ENCODE results near the gene PITX3. TPM values are rescaled to one million over a fixed set of nuclear protein-coding genes. Genes with fewer than 3 reads are reported as not detected.

The PITX3 gene
- total and polyA plus RNA-seq, 2 donors (not counting 3 experiments of a cell fraction or from before 2014, with no cell fraction given), result not detected

GRCh38 chr10:102264371-102264770, 23.1 kb upstream of the PITX3 start:
- intact Hi-C loops (cut with micrococcal nuclease), result no loop called here
- Histone ChIP-seq H2AFZ (ENCODE audit: low read depth, low read length) (no peak overlapping the region), H3K27me3 (ENCODE audit: control insufficient read depth in 2 of 2, insufficient read depth in 2 of 2, low read length in 2 of 2) (no peaks in the 10 kb centered on the region), H4K20me1 (replicated peaks; ENCODE audit: control insufficient read depth, extremely low read depth, insufficient read depth, low read length) (peaks cover 9% of the 10 kb centered on the region), H3K4me1 (ENCODE audit: control insufficient read depth, extremely low read depth, insufficient read depth, low read length) (peaks cover 7% of the 10 kb centered on the region), H3K79me2 (ENCODE audit: control insufficient read depth, insufficient read depth, low read length) (peaks cover 53% of the 10 kb centered on the region), H3K9me3 (replicated peaks; ENCODE audit: control insufficient read depth, insufficient read depth, low read length) (no peaks in the 10 kb centered on the region), H3K27ac (ENCODE audit: insufficient read depth, low read depth, low read length) (no peak overlapping the region), H3K4me3 (replicated peaks in 1 of 3; ENCODE audit: insufficient read depth in 1 of 3, low read depth in 1 of 3, low read length in 3 of 3) (no peak overlapping the region), H3K9me1 (replicated peaks; ENCODE audit: control insufficient read depth, extremely low read depth, insufficient read depth, low read length) (no peaks in the 10 kb centered on the region), H3K4me2 (ENCODE audit: insufficient read depth, low read length) (no peak overlapping the region), H3K9ac (replicated peaks; ENCODE audit: extremely low read depth, insufficient read depth, low read length) (no peak overlapping the region), H3K36me3 (ENCODE audit: control insufficient read depth in 2 of 2, extremely low read depth in 1 of 2, insufficient read depth in 2 of 2, low read length in 2 of 2) (peaks cover 4 to 8% of the 10 kb centered on the region in 2 experiments)
- ChIA-PET CTCF (interaction anchor here (1.9 to 4.8 kb wide), 2 partner anchors 34 to 79 kb away, joined by 5 to 31 read pairs; no protein-coding TSS in a partner anchor), POLR2A (no interaction called here)
- dilution Hi-C loops (cut with MboI; ENCODE audit: extremely low pct_ligation_motif_present, low sequenced_read_pairs), result no loop called here
- DNase-seq (ENCODE audit: low read depth, low spot score), result no peak
- TF ChIP-seq EZH2 (IDR thresholded peaks at IDR 0.05; ENCODE audit: borderline replicate concordance, low read depth, low read length, severe bottlenecking) (no peak), POLR2A (IDR thresholded peaks at IDR 0.05; ENCODE audit: low read depth, low read length) (no peak)
- BruUV-seq (replicated peaks), result no TSS peak
- FAIRE-seq, result no peak

- Histone ChIP-seq H3K4me3 (replicated peaks in 1 of 3; ENCODE audit: insufficient read depth in 1 of 3, low read depth in 1 of 3, low read length in 3 of 3) (no peak overlapping the region), H3K9me1 (replicated peaks; ENCODE audit: control insufficient read depth, extremely low read depth, insufficient read depth, low read length) (no peaks in the 10 kb centered on the region), H3K9ac (replicated peaks; ENCODE audit: extremely low read depth, insufficient read depth, low read length) (no peak overlapping the region), H3K4me2 (ENCODE audit: insufficient read depth, low read length) (no peak overlapping the region), H3K27ac (ENCODE audit: insufficient read depth, low read depth, low read length) (no peak overlapping the region), H3K4me1 (ENCODE audit: control insufficient read depth, extremely low read depth, insufficient read depth, low read length) (peaks cover 7% of the 10 kb centered on the region), H3K27me3 (ENCODE audit: control insufficient read depth in 2 of 2, insufficient read depth in 2 of 2, low read length in 2 of 2) (no peaks in the 10 kb centered on the region), H2AFZ (ENCODE audit: low read depth, low read length) (no peak overlapping the region), H3K79me2 (ENCODE audit: control insufficient read depth, insufficient read depth, low read length) (peaks cover 42% of the 10 kb centered on the region), H4K20me1 (replicated peaks; ENCODE audit: control insufficient read depth, extremely low read depth, insufficient read depth, low read length) (peaks cover 9% of the 10 kb centered on the region), H3K36me3 (ENCODE audit: control insufficient read depth in 2 of 2, extremely low read depth in 1 of 2, insufficient read depth in 2 of 2, low read length in 2 of 2) (peaks cover 4 to 8% of the 10 kb centered on the region in 2 experiments), H3K9me3 (replicated peaks; ENCODE audit: control insufficient read depth, insufficient read depth, low read length) (no peaks in the 10 kb centered on the region)
- no TSS peak for BruUV-seq (replicated peaks)
- ChIA-PET POLR2A (no interaction called here), CTCF (interaction anchor here (0.9 to 1.9 kb wide), 6 partner anchors 15 to 93 kb away, joined by 3 to 9 read pairs (median 5); no protein-coding TSS in a partner anchor)
- intact Hi-C loops (cut with micrococcal nuclease) (no loop called here), dilution Hi-C loops (cut with MboI; ENCODE audit: extremely low pct_ligation_motif_present, low sequenced_read_pairs) (no loop called here)
- no peak for DNase-seq (ENCODE audit: low read depth, low spot score)
- no peak for FAIRE-seq
- no peak for TF ChIP-seq MYC (IDR thresholded peaks at IDR 0.05; ENCODE audit: low read depth, low read length)
- no peak for TF ChIP-seq POLR2A (IDR thresholded peaks at IDR 0.05; ENCODE audit: low read depth, low read length)
- TF ChIP-seq FOS (IDR thresholded peaks at IDR 0.05; ENCODE audit: borderline replicate concordance, insufficient read depth, low read length), result no peak
- TF ChIP-seq, protein P1, sequence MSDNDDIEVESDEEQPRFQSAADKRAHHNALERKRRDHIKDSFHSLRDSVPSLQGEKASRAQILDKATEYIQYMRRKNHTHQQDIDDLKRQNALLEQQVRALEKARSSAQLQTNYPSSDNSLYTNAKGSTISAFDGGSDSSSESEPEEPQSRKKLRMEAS (IDR thresholded peaks at IDR 0.05; ENCODE audit: insufficient read depth, insufficient read length), result no peak
Measured at GRCh38 chr10:102262744-102263370, 21.5 kb upstream of the PITX3 start.
